NCI-H2081 (cell line): ENCODE results near the gene NAA11.
"Not testable (repeated sequence)": the region's sequence is repeated elsewhere in the genome, so short reads cannot be mapped to it uniquely, and the experiment has no call there.

ENCODE experiments used
- DNase-seq, 2 experiments: peaks; one replicate each; lab custom pipeline; 2025; lab: John Stamatoyannopoulos, UW

NAA11 gene

DNA sequence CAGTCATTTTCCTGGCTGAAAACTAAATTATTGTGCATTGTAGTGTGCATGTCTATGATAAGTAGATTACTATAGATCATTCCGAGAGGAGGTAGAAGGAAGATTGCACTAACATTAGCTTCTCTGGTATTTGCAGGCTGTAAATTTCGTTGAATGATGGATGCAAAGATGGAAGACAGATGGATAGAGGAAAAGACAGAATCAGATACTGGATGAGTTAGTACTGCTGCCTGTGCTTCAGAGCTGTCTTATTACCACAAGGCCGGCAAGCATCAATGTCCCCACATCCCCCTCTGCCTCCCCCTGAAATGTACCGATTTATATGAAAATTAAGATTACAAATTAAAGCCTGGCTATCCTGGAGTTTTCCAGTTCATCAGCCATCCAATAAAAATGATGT lies 17.7 kb downstream of the NAA11 start:
- no peak for DNase-seq

GRCh38 chr4:79306795-79307194 lies 19.1 kb downstream of the NAA11 start:
- DNase-seq: no peak

DNA sequence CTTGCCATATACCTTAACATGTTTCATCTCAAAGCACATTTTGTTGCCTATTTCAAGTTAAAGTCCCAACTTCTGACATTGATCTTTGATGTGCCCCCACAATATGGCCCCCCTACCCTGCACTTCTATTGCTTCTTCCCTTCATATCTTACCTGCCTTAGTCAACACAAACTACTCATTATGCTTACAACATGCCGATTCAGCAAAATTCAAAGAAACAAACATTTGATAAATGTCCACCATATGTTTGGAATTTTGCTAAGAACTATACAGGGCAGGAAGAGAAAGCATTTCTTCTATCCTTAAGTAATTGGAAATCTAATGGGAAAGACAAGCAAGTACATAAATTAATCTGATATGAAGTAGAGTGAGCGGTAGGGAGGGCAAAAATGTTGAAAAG lies 25.6 kb downstream of the NAA11 start:
- no peak for DNase-seq

DNA sequence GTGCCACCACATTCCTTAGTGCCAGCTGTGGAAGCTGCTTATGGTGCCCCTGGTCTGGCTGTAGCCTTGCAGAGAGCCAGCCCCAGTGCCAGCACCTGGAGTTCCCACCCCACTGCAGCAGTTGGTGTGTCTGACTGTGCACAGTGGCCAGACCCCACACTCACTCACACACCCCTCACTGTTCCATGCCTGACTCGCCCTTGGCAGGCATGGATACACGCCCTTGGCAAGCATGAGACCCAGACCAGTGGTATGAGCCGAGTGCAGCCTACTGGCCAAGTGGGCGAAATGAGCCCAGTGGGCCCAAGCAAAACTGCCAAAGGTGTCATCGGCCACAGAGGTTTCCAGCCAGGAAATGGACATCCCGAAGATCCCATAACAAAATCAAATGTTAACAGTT lies 27.4 kb downstream of the NAA11 start:
- no peak for DNase-seq

GRCh38 chr4:79298027-79298426 lies 27.8 kb downstream of the NAA11 start:
- DNase-seq: no peak

DNA sequence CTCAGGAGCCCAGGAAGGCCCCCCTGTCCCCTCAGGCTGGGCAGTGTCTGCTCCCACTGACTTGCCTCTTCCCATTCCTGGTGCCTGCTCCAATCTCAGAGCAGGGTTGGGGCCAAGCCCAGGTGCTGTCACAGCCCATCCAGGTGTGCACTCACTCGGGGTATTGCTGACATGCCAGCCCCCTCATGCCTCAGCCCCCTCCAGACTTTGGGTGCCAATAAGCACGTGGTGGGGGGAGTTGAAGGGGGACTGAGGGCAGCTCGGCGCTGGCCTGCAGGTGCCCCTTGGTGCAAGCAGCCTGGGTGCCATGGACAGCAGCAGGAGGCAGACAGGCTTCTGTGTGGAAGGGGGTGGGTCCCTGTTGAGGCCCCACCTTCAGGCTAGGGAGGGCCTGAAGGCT lies 28.4 kb downstream of the NAA11 start:
- no peak for DNase-seq

GRCh38 chr4:79296768-79297428 lies 29.0 kb downstream of the NAA11 start:
- DNase-seq: no peak

GRCh38 chr4:79295086-79295485 lies 30.8 kb downstream of the NAA11 start:
- no peak for DNase-seq

DNA sequence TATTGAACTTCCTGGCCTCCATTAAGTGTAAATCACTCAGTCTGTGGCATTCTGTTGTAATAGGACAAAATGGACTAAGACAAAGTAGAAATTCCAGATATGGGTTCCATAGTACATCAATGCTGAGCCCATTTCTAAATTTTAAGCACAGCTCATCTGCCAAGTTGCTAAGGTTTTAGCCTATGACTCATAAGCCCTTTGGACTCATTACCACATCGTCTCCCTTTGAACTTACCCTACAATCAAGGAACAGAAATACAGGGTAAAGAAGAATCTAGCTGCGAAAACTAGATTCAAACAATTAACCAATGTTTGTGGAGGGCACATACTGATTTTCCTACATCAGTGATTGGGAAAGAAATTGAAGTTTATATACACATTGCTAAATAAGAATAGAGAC lies 31.8 kb downstream of the NAA11 start:
- no peak for DNase-seq

GRCh38 chr4:79292008-79292407 lies 33.9 kb downstream of the NAA11 start:
- DNase-seq: no peak

GRCh38 chr4:79290376-79290775 lies 35.5 kb downstream of the NAA11 start:
- DNase-seq: no peak

DNA sequence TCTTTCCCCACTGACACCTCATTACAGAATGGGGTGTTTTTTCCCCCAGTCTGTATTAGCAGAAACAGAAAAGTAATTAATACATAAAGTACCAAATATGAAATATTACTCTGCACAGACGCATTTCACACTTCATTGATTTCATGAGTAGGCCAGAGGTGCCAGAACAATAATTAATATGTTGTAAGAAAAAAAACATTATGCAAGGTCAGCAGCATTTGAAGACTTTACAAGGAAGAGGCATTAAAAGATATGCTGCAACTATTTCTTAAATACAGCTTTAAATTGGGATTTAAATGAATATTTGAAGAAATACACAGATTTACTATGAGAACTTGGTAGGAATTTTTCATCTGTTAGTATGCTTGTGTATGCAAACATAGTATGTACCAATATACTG lies 37.7 kb downstream of the NAA11 start:
- DNase-seq: no peak

DNA sequence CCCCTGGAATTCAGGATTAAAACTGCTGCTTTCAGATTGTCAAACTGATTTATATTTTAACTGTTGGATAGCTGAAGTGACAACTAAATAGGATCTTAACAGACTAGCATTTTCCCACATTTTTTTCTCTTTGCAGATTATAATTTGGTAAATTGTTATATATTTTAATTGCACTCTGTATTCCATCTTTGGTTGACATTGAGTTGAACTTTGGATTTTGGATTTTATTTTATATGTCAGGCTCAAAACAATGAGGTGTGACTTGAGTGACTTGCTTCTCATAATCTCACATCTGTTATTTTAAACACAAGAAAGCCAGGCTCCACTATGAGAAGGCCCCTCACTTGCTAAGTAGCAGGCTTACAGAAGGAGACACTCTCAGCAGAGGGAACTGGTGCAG lies 38.1 kb downstream of the NAA11 start:
- no peak for DNase-seq

DNA sequence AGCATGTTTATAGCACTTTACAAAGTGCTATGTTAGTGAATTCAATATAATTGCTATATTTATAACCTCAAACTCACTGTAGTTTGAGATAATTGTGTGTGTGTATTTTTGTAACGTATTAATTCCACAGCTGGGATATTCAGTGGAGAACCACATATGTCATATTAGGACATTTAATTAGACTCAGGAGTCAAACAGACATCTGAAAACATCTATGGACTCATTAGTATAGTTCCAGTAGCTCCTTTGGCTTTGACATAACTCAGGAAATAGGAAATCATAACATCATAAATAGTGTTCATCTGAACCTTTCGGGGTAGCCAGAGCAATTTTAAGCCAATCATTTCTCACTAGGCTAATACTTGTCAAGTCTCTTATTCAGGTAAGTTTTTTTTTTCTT lies 38.8 kb downstream of the NAA11 start:
- DNase-seq: no peak

- DNase-seq: no peak
These were observed 44.1 kb downstream of the NAA11 start for GRCh38 chr4:79281566-79282359.

- DNase-seq: not testable (repeated sequence)
These were observed 48.4 kb downstream of the NAA11 start for GRCh38 chr4:79277467-79277866.

- DNase-seq: no peak
These were observed 51.9 kb downstream of the NAA11 start for GRCh38 chr4:79273915-79274314.

DNA sequence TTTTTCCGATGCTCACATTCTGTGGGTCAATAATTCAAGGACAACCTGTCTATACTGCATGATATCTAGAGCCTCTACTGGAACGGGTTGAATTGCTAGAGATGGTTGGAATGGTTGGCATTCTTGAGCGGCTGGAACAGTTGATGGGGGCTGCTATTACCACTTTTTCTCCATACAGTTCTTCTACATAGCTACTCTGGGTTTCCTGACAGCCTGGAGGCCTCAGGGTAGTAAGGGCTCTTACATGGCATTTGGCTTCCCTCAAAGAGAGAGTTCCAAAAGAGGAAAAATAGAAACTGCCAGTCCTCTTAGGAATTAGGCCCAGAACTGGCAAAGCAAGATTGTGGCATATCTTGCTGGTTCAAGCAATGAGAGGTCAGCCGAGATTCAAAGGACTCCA lies 53.1 kb downstream of the NAA11 start:
- DNase-seq: no peak

GRCh38 chr4:79272126-79272525 lies 53.7 kb downstream of the NAA11 start:
- no peak for DNase-seq

- DNase-seq: no peak
These were observed 58.2 kb downstream of the NAA11 start for GRCh38 chr4:79267671-79268070.
